VCaP (cell line): ENCODE data around the gene NOP10.

Source experiments
- H3K27ac ChIP-seq: fragments of 450-650 bp; 2 replicates; pipeline ENCODE4 v1.5.1; 2017
- TF ChIP-seq, protein P1 (sequence below): fragments of 450-650 bp; conservative IDR thresholded peaks from 2 replicates; pipeline ENCODE4 v1.5.1; 2017; ENCODE audit warnings: mild to moderate bottlenecking, moderate library complexity

Gene NOP10

DNA sequence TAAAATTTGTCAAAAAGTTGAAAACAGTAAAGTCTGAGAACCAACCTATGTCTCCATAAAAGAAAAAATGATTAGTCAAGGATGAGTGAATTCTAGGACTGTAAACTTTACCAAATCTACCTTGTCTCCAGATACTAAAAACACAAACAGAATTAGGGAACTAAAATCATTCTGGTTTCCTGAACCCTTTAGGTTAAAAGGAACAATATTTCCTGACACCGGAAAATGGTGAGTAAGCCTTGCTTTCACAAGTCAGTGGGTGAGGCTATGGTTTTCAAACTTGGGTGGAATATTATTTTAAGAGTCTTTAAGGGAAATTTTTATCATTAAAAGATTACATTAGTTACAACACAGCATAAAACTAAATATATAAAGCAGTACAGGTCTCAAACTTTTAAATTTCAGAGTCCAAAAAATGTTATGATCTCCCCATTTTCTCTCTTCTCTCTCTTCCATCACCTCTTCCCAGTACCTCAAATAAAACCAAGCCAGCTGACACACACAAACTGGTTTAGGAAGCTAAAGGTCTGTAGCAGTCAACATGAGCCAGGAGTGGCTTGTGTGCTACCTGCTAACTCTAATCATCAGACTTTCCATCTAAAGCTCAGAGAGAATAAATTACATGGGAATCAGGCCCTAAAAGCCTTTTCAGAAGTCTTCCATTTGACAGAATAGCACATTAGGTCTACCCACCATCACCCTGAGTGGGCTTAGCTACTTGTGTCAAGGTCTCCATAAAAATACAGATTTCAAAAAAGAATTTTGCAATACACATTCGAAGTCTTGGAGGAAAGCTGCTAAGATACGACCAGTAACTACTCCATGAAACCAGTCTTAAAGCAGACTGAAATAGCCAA, 7.5 kb downstream of the NOP10 start:
- TF ChIP-seq, protein P1, sequence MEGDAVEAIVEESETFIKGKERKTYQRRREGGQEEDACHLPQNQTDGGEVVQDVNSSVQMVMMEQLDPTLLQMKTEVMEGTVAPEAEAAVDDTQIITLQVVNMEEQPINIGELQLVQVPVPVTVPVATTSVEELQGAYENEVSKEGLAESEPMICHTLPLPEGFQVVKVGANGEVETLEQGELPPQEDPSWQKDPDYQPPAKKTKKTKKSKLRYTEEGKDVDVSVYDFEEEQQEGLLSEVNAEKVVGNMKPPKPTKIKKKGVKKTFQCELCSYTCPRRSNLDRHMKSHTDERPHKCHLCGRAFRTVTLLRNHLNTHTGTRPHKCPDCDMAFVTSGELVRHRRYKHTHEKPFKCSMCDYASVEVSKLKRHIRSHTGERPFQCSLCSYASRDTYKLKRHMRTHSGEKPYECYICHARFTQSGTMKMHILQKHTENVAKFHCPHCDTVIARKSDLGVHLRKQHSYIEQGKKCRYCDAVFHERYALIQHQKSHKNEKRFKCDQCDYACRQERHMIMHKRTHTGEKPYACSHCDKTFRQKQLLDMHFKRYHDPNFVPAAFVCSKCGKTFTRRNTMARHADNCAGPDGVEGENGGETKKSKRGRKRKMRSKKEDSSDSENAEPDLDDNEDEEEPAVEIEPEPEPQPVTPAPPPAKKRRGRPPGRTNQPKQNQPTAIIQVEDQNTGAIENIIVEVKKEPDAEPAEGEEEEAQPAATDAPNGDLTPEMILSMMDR: no peak
- H3K27ac ChIP-seq: no peak overlapping the region

DNA sequence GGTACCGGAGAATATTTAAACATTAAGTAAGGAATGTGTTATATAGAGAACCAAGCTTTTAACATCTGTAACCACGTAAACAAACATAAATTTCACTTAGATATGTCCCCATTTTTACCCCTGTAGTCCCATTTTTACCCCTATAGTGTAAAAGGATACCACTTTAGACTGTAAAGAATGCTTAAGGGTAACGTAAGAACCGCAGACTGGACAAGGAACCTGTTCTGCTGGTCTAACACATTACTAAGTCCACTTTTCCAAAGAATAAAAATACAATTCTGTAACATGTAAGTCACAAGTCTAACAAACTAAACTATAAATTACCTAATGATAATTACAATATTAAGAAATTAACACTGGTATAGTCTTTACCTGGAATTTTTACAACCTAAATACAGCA, 8.3 kb downstream of the NOP10 start:
- no peak overlapping the region for H3K27ac ChIP-seq
- TF ChIP-seq, protein P1: no peak

DNA sequence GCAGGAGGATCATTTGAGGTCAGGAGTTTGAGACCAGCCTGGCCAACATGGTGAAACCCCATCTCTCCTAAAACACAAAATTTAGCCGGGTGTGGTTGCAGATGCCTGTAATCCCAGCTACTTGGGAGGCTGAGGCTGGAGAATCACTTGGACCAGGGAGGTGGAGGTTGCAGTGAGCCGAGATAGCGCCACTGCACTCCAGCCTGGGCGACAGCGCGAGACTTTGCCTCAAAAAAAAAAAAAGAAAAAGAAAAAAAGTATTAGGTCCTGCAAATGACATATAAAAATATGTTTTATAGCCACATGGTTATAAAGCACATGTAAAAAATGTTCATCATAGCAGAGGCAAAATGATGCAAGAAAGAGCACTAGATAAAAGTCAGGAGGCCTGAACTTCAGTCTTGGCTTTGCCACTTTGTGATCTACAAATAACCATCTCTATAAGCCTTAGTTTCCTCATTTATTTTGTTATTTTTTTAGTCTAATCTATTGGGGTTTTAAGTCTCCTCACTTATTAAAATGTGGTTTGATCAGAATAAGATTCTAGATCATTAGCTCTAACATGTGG, 10.3 kb downstream of the NOP10 start:
- TF ChIP-seq, protein P1: no peak
- no peak overlapping the region for H3K27ac ChIP-seq

DNA sequence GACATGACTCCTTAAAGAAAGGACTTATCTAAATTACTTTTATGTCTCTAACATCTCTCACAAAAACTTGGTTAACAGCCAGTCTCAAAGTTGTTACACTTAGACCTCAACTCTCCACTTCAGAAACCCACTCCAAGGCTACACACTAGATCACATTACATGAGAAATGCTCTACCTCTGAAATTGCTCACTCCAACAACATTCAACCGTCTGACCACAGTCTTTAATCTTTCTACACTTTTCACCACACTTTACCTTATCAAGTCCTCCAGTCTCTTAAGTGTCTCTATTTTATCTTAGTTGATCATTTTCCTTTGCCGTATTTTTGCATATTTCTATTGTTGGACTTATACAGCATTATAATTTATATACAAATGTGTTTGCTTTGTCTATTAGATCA, 11.1 kb downstream of the NOP10 start:
- H3K27ac ChIP-seq: no peak overlapping the region
- TF ChIP-seq, protein P1: no peak

DNA sequence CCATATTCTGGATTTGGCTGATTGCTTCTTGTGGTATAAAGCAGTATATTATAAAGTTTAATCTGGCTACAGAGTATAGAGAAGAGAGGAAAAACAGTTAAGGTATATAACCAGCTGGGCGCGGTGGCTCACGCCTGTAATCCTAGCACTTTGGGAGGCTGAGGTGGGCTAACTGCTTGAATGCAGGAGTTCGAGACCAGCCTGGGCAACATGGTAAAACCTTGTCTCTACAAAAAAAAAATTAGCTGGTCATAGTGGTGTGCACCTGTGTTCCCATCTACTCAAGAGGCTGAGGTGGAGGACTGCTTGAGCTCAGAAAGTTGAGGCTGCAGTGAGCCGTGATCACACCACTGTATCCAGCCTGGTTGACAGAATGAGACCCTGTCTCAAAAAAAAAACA, 12.7 kb downstream of the NOP10 start:
- no peak overlapping the region for H3K27ac ChIP-seq
- TF ChIP-seq, protein P1: no peak

DNA sequence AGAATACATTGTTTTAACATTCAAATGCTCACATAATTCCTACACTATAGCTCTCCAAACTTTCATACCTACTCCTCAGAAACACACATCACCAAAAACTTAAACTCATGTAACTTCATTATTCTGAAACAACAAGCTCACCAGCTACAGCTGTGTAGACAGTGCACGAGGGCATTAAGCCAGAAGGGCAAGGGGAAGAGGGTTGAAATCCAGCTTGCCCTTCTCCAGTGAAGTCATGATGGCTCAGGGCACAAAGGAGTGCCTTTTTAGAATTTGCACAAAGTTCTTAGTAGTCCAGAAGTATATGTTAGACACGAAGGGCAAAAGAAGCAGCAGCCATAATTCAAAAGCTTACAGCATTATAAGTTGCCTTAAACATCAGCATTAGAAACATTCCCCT, 13.9 kb downstream of the NOP10 start:
- no peak overlapping the region for H3K27ac ChIP-seq
- TF ChIP-seq, protein P1: no peak

DNA sequence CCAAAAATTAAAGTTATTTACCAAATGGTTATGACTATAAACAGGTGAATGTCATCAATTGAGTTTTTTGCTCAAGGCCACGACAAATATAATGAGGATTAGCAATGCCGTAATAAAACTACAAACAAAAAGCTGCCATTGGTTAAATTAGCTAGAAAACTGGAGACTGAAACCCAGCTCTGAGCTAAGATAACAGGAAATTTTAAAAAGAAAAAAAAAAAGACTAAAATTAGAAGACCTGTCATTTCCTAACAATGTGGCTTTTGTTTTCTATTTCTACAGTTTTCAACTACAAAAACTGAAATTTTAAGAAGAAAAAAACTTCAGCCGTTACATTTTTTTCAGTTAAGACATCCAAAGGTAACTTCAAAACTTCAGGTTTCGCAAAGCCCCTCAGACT, 15.0 kb downstream of the NOP10 start:
- TF ChIP-seq, protein P1: no peak
- no peak overlapping the region for H3K27ac ChIP-seq
